ENCODE data around the gene MAPT.
"Not testable (repeated sequence)": the region's sequence is repeated elsewhere in the genome, so short reads cannot be mapped to it uniquely, and the experiment has no call there.

The MAPT gene

DNA sequence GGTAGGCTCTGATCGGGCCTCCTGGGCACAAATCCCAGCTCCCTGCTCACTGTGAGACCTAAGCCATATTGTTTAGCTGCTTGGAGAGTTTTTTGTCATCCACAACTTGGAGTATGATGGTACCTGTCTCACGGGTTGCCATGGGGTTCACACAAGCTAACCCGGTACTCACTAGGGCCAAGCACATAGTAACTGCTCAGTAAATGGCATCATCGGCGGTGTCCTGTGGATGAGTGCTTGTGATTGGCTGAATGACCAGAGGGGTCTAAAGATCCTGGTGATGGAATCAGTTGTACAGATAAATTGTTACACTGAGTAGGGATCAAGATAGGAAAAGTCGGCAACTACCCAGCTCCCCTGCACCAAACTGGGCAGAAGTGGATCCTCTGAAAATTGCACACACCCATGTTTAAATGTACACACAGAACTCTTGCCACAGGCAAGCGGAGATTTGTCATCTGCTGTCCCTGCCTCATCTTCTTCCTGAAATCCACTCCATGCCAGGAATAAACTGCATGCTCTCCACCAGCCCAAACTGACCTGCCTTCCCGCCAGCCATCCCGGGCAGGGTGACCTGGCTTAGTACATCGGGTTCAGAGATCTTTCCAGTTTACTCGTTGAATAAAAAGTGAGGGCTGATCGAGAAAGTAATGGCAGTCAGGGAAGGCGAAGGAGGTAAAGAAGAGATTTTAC is 6.5 kb downstream of the MAPT start:
- no peak for DNase-seq (ENCODE audit: low spot score)

DNA sequence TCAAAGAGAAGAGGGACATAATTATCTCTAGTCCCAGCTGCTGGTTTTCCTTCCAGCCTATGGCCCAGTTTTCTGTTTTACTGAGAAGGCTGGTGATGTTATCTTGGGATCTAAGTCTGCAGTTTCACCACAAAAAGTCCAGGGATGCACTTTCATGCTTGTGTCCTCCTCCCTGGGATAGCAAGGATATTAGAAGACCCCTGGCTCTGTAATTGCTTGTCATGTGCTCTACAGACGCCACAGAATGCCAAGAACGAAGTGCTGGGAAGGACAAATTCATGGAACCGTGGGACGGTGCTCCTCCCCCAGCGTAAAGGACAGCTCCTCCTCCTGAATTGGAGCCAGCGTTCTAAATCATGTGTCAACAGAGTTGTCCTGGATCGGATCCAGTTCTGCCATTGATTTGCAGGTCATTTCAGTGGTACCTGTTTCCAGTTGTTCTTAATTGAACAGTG is 8.6 kb downstream of the MAPT start:
- no peak for DNase-seq (ENCODE audit: low spot score)

DNA sequence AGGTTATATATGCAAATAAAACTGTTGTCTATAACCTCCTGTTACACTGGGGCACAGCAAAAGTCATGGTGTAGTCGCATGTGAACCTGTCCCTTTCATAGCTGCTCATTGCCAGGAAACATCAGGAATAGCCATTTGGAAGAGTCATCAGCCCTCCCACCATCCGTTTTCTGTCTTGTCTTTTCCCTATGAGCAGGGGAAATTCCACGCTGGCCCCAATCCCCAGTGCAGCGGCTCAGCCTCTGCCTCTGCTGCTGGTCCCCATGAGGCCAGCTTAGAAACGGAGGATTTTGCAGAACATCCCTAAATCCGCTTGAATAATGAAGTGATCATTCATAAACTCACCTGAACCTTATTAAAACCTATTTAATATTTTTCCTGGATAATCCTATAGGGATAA is 10.5 kb downstream of the MAPT start:
- no peak for DNase-seq (ENCODE audit: low spot score)

DNA sequence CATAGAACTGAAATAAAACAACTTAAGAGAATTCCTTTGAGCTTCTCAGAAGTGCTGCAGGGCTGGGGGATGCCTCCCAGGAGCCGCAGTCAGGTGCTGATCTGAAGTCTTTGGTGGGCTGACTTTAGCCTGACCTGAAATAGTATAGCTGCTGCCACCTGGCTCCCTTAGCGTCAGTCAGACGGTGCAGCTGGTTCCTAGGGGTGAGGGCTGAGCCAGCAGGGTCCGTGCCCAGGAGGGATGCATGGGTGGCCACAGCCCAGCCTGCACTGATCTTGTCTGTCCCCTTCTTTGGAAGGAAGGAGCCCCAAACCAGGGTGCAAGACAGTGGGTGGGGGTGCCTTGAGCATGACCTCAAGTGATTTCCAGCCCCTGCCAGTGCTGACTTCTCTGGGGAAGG is 11.5 kb downstream of the MAPT start:
- DNase-seq (ENCODE audit: low spot score), result no peak

DNA sequence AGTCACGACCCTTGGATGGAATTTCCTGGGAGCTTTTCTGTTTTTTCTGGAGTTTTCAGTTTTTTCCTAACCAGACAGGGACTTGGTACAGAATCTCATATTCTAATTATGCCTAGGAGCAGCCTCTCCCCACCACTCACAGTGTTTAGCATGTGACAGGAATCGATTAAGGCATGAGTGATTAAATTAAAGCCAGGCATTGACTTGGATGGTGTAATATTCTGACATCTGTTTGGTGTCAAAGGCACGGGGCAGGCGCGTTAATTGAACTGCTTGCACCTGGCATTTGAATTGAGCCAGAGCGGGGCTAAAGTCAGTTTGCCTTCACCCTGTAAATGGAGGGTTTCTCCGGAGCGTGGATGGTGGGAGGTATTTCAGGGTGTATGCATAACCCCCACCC is 11.9 kb downstream of the MAPT start:
- DNase-seq (ENCODE audit: low spot score), result no peak

DNA sequence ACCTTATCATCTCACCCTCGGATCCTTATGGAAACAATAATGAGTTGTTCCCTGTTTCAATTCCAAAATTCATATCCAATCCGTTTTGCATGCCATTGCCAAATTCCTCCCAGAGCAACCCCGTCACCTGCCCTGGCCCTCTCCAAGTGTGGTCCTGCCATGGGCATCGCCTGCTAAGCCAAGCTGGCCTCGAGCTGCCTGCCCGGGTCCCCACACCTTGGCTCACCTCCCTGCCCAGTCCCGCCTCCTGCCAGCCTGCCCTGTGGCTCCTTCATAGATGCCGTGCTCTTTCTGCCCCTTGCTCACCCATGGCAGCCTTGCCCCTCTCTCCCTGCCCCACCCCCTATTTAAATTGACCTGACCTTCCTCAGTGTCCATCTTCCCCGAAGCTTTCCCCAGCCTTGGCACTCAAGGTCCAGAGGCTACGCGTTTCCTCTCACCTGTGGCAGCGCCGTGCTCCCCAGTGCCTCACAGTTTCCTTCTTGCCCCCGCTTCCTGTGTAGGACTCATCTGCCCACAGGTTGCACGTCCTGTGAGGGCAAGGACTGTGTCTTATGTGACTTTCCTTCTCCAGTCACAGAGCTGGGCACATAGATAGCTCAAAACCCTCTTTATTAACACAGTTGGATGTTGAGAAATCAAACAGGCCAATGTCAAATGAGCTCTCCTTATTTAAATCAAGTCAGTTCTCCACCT is 12.7 kb downstream of the MAPT start:
- DNase-seq (ENCODE audit: low spot score), result peak; percentile 2

DNA sequence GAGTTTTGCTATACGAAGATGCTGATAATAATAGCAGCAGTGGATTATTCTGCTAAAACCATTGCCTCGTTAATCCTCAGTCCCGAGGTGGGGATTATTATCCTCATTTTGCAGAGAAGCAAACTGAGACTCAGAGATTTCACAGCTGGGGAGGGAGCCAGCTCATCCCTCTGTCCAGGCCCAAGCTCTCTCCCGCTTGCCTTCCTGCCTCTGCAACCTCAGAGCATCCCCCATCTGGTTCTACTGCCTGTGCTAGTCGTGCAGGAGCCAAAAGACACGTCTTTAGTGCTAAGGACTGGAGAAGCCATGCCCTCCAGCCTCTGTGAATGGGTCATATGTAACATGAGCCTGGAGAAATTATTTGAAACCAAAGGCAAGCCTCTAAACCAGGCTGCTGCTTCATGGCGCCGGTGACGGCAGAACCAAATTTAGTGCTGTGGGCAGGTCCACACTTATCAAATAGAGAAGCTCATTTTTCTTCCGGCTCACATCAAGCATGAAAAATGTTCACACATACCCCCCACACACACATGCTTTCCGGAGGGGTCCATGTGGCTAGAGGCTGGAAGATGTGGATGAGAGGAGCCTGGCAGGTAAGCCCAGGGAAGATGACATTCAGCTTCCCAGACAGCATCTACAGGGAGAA is 13.5 kb downstream of the MAPT start:
- DNase-seq (ENCODE audit: low spot score), result no peak

DNA sequence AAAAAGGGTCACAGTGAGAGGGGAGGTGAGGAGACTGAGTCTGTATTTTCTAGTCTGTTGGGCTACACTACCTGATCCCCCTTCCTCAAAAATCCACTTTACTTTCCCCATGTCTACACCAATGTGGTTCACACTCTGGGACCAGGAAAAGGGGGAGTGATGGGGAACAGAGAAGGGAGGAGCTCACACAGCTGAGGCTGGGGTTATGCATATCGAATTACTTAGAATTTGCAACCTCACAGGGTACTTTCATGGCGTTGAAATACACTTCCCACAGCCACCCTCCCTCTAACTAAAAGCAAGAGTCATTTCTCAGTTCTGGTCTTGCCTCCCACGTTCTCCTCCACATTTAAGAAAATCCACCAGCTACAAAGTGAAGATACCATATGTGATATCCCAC is 14.1 kb downstream of the MAPT start:
- no peak for DNase-seq (ENCODE audit: low spot score)

DNA sequence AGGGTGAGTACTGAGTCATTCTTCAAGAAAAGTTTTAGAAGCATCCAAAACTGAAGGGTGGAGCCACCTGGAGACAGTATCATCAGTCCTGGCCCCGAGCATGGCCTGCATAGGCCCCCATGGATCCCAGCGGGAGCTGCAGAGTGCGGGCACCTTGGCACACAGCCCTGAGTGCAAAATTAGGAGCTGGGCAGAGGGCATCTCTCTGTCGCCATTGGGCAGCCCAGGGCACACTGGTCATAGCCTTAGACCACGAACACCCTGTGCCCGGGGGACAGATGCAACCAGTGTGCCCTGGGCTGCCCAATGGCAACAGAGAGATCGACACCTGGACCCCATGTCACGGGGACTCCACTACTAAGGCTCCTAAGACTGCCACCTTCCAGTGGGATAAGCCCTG is 14.6 kb downstream of the MAPT start:
- no peak for DNase-seq (ENCODE audit: low spot score)

DNA sequence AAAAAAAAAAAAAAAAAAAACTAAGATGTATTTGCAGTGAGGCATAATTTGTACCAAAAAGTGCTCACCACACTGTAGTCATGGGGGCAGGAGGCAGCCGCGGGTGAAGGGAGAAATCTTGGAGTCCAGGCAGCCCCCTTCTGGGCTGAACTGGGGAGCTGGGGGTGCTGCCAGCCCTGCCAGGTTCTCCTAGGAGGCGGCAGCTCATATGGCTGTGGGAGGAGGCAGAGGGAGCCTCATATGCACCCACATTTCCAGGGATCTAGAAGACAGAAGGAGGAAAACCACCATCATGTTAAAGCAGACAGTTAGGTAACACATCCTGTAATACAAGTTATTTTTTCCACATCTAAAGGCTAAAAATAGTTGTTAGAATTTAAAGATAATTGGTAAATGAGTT is 16.3 kb downstream of the MAPT start:
- DNase-seq (ENCODE audit: low spot score), result no peak

DNA sequence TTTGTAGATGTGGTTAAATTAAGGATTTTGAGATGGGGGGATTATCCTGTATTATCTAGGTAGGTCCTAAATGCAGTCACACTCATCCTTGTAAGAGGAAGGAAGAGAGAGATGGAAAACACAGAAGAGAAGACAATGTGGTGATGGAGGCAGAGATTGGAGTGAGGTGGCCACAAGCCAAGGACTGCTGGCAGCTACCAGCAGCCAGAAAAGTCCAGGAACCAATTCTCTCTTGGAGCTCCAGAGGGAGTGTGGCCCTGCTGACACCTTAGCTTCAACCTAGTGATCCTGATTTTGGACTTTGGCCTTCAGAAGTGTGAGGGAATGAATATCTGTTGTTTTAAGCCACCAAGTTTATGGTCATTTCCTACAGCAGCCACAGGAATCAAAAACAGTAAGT is 18.0 kb downstream of the MAPT start:
- no peak for DNase-seq (ENCODE audit: low spot score)

DNA sequence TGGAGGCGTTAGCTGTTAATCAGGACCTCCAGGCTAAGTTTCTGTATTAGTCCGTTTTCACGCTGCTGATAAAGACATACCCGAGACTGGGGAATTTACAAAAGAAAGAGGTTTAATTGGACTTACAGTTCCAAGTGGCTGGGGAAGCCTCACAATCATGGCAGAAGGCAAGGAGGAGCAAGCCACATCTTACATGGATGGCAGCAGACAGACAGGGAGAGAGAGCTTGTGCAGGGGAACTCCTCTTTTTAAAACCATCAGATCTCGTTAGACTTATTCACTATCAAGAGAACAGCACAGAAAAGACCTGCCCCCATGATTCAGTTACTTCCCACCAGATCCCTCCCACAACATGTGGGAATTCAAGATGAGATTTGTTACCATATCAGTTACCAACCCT is 18.7 kb downstream of the MAPT start:
- not testable (repeated sequence) for DNase-seq (ENCODE audit: low spot score)

DNA sequence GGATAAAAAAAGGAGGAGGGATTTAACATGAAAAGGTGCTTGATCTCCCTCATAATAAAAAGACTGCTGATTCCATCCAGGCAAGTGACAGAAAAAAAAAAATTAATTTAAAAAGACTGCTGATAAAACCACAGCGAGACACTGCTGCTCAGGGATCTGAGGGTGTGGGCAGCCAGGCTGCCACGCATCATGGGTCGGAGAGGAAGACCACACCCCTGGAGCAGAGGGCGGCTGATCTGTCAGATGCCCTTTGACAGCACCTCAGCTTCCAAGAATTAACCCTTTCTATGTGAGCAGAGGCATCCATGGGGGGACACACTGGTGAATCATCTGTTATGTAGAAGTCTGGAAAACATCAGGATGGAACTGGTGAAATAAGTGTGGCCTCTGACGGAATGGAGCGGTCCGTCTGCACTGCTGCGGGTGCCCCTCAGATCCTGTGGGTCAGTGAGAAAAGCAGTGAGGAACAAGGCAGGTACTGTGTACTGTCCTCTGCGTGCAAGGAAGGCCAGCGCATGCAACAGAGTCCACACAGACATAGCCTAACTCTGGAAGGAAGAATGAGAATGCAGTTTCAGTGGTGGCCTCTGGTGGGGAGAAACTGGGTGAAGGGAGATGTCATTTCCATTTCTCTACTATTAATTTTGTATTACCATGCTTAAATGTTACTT is 19.8 kb downstream of the MAPT start:
- DNase-seq (ENCODE audit: low spot score), result no peak

DNA sequence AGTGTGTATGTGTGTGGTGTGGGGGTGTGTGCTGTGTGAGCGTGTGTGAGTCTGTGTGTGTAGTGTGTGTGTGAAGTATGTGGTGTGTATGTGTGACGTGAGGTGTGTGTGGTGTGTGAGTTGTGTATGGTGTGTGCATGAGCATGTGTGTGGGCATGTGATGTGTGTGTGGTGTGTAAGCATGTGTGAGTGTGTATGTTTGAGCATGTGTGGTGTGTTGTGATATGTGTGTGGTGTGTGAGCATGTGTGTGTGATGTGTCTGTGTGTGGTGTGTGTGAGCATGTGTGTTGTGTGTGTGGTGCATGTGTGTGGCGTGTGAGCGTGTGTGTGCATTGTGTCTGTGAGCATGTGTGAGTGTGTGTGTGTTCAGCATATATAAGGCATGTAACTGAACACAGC is 20.9 kb downstream of the MAPT start:
- no peak for DNase-seq (ENCODE audit: low spot score)

DNA sequence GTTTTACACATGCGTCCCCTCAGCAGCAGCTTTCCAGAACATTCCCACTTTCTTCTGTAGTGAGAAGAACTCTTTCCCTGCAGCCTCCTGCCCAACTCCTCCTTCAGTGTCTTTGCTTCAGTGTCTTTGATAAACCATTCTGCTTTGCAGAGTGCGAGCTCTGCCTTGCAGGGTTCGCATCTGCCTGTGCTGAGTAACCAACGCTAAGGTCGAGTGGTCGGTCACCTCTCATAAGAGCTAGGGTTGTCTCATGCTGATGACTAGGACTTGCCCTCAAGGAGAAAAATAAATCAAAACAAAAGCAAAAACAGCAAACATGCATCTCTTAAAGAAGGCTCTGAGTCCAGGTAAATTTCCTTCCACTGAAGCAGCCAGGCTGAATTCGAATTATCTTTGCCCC is 22.7 kb downstream of the MAPT start:
- no peak for DNase-seq (ENCODE audit: low spot score)

DNA sequence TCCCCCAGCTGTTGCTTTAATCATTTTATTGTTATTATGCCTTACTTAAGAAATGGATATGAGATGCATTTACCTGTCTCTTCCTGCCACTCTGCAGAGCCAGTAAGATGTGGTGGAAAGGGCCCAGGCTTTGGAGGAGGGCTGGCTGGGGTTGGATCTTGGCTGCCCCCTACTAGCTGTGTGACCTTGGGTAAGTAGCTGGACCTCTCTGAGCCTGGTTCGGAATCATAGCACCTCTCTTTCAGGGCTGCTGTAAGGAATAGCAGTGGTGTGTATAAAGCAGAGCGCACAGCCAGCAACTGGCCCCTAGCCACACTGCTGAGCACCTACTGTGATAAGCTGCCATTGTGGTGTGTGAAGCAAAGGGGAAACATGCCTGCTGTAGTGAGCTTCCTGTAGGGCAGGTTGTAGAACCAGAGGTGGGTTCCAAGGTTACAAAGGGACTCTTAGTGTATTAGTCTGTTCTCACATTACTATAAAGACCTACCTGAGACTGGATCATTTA is 23.9 kb downstream of the MAPT start:
- no peak for DNase-seq (ENCODE audit: low spot score)

DNA sequence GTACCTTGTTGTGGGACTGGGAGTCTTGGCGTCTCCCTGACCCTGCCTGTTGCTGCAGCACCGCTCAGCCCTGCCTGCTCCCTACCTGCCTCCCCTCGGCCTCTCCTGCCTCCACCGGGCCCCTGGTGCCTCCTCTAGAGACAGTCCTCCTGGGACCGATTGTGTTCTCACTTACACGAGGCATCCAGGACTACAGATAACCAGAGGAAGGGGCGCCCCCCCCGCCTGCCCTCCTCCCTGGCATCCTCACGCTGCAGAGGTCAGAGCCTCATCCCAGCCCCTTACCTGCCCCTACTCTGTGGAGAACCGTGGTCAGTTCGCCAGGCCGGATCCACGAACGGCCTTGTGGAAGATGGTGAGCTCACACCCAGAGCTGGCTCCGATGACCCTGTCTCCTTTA is 24.8 kb downstream of the MAPT start:
- DNase-seq (ENCODE audit: low spot score), result no peak

DNA sequence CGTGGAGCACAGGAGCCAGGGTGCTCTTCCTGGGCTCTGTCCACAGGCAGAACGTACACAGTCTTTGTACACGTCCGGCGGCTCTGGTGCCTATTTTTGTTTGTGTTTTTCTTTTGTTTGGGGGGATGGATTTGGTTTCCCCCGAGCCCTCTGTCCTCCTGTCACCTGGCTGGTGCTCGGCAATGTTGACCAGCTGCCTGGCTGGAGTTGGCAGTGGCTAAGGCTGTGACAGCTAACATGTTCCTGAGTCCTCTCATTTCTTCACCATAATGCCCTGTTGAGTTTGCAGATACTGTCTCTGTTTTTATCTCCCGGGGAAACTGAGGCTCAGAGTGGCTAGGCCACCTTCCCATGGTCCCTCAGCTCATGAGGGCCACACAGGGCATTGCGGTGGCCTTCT is 25.7 kb downstream of the MAPT start:
- DNase-seq (ENCODE audit: low spot score), result no peak

DNA sequence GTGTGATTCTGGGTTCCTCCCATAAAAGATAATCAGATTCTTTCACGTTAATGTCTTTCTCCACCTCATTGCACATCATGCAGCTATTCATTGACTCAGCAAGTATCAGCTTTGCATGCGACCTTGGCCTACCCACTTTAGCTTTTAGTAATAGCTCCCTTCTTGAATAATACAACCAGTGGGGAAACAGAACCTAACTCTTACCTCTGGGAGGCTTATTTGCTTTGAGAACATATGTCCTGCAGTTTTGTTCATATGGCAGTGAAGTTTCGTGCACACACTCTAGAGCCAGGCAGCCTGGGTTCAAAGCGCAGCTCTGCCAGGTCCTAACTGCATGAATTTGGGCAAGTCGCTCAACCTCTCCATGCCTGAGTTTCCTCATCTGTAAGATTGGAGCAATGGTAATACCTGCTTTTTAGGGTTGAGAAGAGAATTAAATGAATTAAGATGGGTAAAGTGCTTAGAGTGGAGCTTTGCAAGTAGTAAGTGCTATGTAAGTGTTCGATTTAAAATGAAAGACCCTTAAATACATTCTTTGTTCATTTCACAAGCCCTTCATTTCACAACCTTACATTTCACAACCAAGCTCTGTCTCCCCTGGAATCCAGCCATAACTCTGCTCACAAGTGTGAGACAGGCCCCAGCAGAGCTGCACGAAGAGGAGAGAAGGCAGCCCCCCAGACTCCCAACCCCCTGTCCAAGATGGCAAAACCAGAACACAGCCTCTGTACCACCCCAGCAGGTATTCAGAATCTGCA is 29.3 kb downstream of the MAPT start:
- DNase-seq (ENCODE audit: low spot score), result no peak

DNA sequence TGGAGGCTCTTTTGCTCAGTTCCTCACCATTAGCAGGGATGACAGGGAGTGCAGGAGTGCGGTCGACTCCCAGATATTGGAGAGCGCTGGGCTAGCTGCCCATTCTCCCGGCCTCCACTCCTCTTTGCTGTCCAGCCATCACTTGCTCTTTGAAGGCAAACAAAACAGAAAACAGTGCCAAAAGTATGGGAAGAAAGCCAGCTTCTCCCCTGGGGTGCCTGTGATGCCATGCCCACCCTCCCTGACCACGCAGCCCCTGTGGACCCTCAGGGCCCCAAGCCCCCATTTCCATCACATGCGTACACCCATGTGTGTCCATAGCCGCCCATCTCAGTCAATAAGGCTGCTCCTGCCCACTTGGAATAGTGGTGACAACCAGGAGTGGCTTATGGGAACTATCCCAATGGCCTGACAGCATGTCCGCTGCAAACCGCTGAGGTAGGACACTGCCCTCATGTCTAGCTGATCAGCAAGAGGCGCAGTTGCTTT is 30.0 kb downstream of the MAPT start:
- DNase-seq (ENCODE audit: low spot score), result no peak

DNA sequence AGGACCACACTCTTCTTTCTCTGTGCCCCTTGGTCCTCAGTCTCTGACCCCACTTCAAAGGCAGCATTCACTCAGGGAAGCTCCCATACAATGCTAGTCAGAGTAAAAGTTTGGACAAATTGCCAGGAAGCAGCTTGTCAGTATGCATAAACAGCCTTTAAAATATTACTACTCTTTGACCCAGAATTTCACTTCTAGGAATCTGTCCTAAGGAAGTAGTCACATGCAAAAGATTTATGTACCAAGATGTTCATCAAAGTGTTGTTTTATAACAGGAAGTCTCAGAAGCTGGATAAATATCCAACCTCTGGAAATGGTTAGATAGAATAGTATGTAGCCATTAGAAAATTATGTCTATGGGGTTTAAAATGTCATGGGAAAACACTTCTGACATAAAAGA is 31.0 kb downstream of the MAPT start:
- no peak for DNase-seq (ENCODE audit: low spot score)

DNA sequence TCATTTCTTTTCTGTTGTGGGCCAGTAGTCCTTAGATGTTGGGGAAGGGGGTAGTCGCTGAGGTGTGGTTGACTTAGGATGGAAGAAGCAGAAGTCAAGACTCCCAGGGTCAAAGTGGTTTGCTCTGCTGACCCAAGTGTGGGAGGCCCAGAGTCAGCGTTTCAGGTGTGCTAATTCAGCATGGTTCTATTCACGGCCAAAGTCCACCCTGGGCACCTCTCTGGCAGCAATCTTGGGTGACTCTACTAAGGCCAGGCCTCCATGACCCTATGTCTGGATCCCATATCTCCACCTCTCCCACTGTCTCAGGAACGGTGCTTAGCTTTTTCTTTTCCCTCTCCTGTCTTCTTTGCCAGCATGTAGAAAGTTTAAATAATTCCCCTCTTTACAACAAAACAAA is 32.9 kb downstream of the MAPT start:
- DNase-seq (ENCODE audit: low spot score), result no peak

All from CD4-positive, alpha-beta T cell treated with Interleukin-15 for 4 hours (primary cell).